ENCODE data around the gene PSAP. TPM values are rescaled to one million over a fixed set of nuclear protein-coding genes. Genes with fewer than 3 reads are reported as not detected.

PSAP gene
- total RNA-seq, 1 donor from 2014 or later: 358 TPM

DNA sequence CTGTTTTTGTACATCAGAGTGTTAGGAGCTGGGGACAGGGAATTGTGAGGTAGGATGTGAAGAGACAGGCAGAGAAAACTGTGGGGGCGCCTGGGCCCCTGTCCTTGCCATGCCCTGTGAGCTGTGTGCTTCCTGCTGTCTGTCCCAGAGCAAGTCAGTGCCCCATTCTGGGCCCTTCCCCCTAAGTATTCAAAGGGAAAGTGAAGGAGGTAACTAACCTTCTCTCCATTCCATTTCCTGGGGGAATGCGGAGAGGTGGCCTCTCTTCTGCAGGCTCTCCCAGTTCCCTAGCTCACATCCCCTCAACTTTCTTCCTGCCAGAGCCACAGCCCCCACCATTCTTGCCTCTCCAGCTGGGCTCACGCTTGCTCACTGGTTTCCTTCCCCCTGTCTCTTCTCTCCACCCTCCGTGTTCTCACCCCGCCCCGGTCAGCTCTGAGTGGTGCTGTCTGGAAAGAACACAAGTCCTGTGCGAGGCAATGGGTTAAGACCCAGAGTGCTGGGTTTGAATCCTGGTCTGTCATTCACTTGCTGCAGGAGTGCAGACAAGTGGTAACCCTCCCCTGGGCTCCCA lies 68.0 kb downstream of the PSAP start:
- Mint-ChIP-seq H3K9me3 (no peaks in the 10 kb centered on the region), H3K36me3 (no peaks in the 10 kb centered on the region), H3K27ac (peak overlapping the region; percentile 15), H3K4me1 (peaks cover 7% of the 10 kb centered on the region), H3K4me3 (no peak overlapping the region), H3K27me3 (ENCODE audit: insufficient read depth, low read depth) (peaks cover 7% of the 10 kb centered on the region)
- H3K4me2 ChIP-seq: no peak overlapping the region
- no peaks in the 10 kb centered on the region for H3K79me2 ChIP-seq (ENCODE audit: low read depth)
- no peak overlapping the region for H3K9ac ChIP-seq
- H3K27ac ChIP-seq: no peak overlapping the region
- no peaks in the 10 kb centered on the region for H3K27me3 ChIP-seq
- H3K36me3 ChIP-seq: no peaks in the 10 kb centered on the region
- H3K4me1 ChIP-seq: no peaks in the 10 kb centered on the region
- no peak overlapping the region for H3K4me3 ChIP-seq
- H3F3A ChIP-seq (ENCODE audit: low read depth): no peaks in the 10 kb centered on the region
- no peak overlapping the region for H2AFZ ChIP-seq (replicated peaks)
- no peaks in the 10 kb centered on the region for H3K9me3 ChIP-seq (ENCODE audit: low read depth)
- no peak for TF ChIP-seq EZH2phosphoT487 (IDR thresholded peaks at IDR 0.05)
- no peaks in the 10 kb centered on the region for H4K20me1 ChIP-seq (ENCODE audit: low read depth)
- DNase-seq (ENCODE audit: low spot score): no peak

DNA sequence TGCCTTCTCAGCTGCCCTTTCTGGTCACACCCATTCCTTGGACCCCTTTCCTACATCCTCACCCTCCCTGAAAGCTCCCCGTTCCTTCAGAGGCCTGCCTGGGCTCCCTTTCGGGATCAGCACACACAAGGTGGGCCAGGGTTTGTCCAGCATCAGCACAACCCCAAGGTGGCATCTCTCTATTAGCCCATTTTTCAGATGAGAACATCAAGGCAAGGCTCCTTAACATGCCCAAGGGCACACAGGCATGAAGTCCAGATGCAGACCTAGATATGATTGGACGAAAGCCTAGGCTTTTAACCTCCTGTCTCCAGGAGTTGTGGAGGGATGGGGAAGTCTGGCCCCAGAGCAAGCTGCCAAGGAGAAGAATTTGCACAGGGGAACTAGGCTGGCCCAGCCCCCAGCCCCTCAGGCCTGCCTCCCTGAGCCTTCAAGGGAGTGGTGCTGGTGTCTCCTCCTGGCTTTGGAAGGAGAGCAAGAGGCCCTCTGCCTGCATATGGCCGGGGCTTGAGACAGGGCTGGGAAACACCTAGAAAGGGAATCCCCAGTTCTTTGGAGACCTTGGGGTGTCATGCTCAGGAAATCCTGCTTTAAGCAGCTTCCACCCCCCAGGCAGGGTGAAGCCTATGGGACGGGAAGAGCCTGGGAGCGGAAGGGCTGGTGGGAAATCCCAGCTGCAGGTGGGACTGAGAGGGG lies 68.7 kb downstream of the PSAP start:
- H3F3A ChIP-seq (ENCODE audit: low read depth): no peaks in the 10 kb centered on the region
- H3K36me3 Mint-ChIP-seq: no peaks in the 10 kb centered on the region
- no peaks in the 10 kb centered on the region for H3K27me3 ChIP-seq
- H3K27me3 Mint-ChIP-seq (ENCODE audit: insufficient read depth, low read depth): peaks cover 7% of the 10 kb centered on the region
- no peaks in the 10 kb centered on the region for H3K79me2 ChIP-seq (ENCODE audit: low read depth)
- H3K4me1 ChIP-seq: no peaks in the 10 kb centered on the region
- no peaks in the 10 kb centered on the region for H3K36me3 ChIP-seq
- H3K4me2 ChIP-seq: no peak overlapping the region
- peaks cover 7% of the 10 kb centered on the region for H3K4me1 Mint-ChIP-seq
- H3K27ac Mint-ChIP-seq: no peak overlapping the region
- H3K27ac ChIP-seq: no peak overlapping the region
- no peaks in the 10 kb centered on the region for H3K9me3 Mint-ChIP-seq
- TF ChIP-seq, protein P1, sequence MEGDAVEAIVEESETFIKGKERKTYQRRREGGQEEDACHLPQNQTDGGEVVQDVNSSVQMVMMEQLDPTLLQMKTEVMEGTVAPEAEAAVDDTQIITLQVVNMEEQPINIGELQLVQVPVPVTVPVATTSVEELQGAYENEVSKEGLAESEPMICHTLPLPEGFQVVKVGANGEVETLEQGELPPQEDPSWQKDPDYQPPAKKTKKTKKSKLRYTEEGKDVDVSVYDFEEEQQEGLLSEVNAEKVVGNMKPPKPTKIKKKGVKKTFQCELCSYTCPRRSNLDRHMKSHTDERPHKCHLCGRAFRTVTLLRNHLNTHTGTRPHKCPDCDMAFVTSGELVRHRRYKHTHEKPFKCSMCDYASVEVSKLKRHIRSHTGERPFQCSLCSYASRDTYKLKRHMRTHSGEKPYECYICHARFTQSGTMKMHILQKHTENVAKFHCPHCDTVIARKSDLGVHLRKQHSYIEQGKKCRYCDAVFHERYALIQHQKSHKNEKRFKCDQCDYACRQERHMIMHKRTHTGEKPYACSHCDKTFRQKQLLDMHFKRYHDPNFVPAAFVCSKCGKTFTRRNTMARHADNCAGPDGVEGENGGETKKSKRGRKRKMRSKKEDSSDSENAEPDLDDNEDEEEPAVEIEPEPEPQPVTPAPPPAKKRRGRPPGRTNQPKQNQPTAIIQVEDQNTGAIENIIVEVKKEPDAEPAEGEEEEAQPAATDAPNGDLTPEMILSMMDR (IDR thresholded peaks at IDR 0.05): no peak
- no peak for TF ChIP-seq EZH2phosphoT487 (IDR thresholded peaks at IDR 0.05)
- H3K4me3 Mint-ChIP-seq: no peak overlapping the region
- DNase-seq (ENCODE audit: low spot score): no peak
- H3K9me3 ChIP-seq (ENCODE audit: low read depth): no peaks in the 10 kb centered on the region
- no peaks in the 10 kb centered on the region for H4K20me1 ChIP-seq (ENCODE audit: low read depth)
- no peak overlapping the region for H3K9ac ChIP-seq
- H3K4me3 ChIP-seq: no peak overlapping the region
- no peak overlapping the region for H2AFZ ChIP-seq (replicated peaks)

- Histone ChIP-seq H3K36me3 (no peaks in the 10 kb centered on the region), H3K4me1 (no peaks in the 10 kb centered on the region), H3F3A (ENCODE audit: low read depth) (no peaks in the 10 kb centered on the region), H2AFZ (replicated peaks) (no peak overlapping the region), H3K27me3 (no peaks in the 10 kb centered on the region), H4K20me1 (ENCODE audit: low read depth) (no peaks in the 10 kb centered on the region), H3K9ac (no peak overlapping the region), H3K4me2 (no peak overlapping the region), H3K79me2 (ENCODE audit: low read depth) (no peaks in the 10 kb centered on the region), H3K4me3 (no peak overlapping the region), H3K9me3 (ENCODE audit: low read depth) (no peaks in the 10 kb centered on the region), H3K27ac (no peak overlapping the region)
- Mint-ChIP-seq H3K36me3 (no peaks in the 10 kb centered on the region), H3K9me3 (no peaks in the 10 kb centered on the region), H3K4me3 (no peak overlapping the region), H3K27me3 (ENCODE audit: insufficient read depth, low read depth) (peaks cover 5% of the 10 kb centered on the region), H3K27ac (no peak overlapping the region), H3K4me1 (peaks cover 7% of the 10 kb centered on the region)
- TF ChIP-seq EZH2phosphoT487 (IDR thresholded peaks at IDR 0.05): no peak
- TF ChIP-seq, protein P1 (IDR thresholded peaks at IDR 0.05): peak; percentile 11
- no peak for DNase-seq (ENCODE audit: low spot score)
Measured at GRCh38 chr10:71780719-71781118, 70.3 kb downstream of the PSAP start.

GRCh38 chr10:71780156-71780555 lies 70.9 kb downstream of the PSAP start:
- H3K4me3 Mint-ChIP-seq: no peak overlapping the region
- no peaks in the 10 kb centered on the region for H3F3A ChIP-seq (ENCODE audit: low read depth)
- H3K4me1 ChIP-seq: no peaks in the 10 kb centered on the region
- no peak overlapping the region for H3K9ac ChIP-seq
- TF ChIP-seq EZH2 (IDR thresholded peaks at IDR 0.05) (no peak), EZH2phosphoT487 (IDR thresholded peaks at IDR 0.05) (no peak)
- TF ChIP-seq, protein P1 (IDR thresholded peaks at IDR 0.05): no peak
- H3K4me3 ChIP-seq: no peak overlapping the region
- H2AFZ ChIP-seq (replicated peaks): no peak overlapping the region
- no peaks in the 10 kb centered on the region for H3K36me3 Mint-ChIP-seq
- H3K27me3 Mint-ChIP-seq (ENCODE audit: insufficient read depth, low read depth): peaks cover 5% of the 10 kb centered on the region
- H3K36me3 ChIP-seq: no peaks in the 10 kb centered on the region
- no peak overlapping the region for H3K27ac Mint-ChIP-seq
- H3K79me2 ChIP-seq (ENCODE audit: low read depth): no peaks in the 10 kb centered on the region
- no peaks in the 10 kb centered on the region for H3K9me3 Mint-ChIP-seq
- H3K4me2 ChIP-seq: no peak overlapping the region
- no peak overlapping the region for H3K27ac ChIP-seq
- peaks cover 7% of the 10 kb centered on the region for H3K4me1 Mint-ChIP-seq
- H3K27me3 ChIP-seq: no peaks in the 10 kb centered on the region
- no peaks in the 10 kb centered on the region for H4K20me1 ChIP-seq (ENCODE audit: low read depth)
- no peaks in the 10 kb centered on the region for H3K9me3 ChIP-seq (ENCODE audit: low read depth)
- DNase-seq (ENCODE audit: low spot score): no peak
